H4 (cell line): ENCODE data around the gene LPP. TPM values are rescaled to one million over a fixed set of nuclear protein-coding genes. Genes with fewer than 3 reads are reported as not detected.

Experiments
- DNase-seq: peaks from one replicate; pipeline ENCODE4 v3.0.0-alpha.2; 2015; ENCODE audit warnings: low spot score
- total RNA-seq: library from RNA; depleted of rRNA; stranded (reverse); fragments of >200 nt; shearing (Covaris generic); gene quantifications from 2 replicates; pipeline ENCODE4 v1.2.3, GENCODE V29; 2014

The LPP gene
- total RNA-seq, 1 experiment from 2014 or later = 28.3 TPM

DNA sequence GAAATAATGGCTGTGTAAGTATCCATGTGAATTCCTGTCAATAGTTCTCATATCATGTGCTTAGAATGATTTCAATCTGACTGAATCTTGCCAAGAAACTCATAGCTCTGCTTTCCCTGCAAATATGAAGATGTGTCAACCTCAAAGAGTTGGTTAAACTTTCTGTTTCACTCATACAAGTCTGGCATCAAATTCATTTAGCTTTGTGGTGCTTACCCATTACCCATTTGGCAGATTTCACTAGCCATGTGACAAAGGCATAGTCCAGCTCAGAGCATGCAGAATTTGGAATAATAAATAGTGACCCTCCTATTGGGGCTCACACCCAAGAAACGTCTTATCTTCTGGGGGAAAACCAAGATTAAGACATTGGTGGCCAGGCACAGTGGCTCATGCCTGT lies 761.2 kb downstream of the LPP start:
- DNase-seq = no peak

DNA sequence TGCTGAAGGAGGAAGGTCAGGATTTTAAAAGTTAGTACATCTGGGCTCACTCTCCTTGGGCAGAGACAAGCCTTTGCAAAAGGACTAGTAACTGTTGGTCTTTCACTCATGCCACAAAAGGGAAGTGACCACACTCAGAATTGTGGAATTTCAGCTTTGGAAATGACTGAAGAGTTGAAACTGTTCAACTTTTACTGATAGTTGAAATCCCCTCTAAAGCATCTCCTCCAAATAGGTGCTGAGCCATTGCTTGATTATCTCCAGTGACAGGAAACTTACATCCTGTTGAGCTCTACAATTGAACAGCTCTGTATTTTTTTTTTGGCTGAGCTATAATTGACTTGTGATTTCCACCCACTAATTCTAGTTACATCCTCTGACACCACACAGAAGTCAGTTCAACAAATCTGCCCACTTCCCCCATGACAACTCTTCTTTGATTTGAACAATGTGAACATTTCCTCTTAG lies 763.0 kb downstream of the LPP start:
- no peak for DNase-seq

DNA sequence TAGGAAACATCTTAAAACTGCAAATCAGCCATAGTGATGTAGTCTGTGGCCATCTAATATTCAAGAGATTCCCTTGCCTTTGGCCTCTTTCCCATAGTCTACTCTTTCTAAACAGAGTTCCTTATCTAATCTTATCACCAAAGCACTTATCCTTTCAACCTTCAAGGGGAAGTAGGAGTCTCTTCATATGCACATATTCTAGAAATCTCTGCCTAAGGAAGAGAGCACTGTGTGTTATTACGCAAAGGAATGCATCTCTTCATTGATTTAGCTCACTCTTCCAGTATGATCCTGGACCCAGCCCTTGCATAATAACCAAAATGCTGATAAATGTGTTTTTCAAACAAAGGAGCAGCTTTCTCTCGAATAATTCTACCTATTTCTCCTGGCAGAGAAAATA lies 764.1 kb downstream of the LPP start:
- DNase-seq = no peak

DNA sequence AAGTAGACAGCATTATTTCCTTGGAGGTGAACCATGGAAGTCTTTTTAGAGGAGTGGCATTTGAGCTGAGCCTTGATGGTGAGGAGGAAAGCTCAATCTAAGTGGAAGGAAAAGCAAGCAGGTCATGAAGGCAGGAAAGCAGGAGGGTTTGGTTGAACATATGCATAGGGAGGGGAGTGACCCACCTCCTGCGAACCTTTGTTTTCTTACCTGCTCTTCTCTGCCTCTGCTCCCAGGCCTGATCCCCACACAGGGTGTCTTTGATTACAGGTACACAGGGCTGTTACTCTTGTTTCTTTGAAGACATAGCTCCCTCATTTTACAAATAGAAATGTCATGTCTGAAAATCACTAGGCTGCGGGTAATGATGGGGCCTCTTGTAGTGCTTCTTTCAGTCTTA lies 769.7 kb downstream of the LPP start:
- no peak for DNase-seq

DNA sequence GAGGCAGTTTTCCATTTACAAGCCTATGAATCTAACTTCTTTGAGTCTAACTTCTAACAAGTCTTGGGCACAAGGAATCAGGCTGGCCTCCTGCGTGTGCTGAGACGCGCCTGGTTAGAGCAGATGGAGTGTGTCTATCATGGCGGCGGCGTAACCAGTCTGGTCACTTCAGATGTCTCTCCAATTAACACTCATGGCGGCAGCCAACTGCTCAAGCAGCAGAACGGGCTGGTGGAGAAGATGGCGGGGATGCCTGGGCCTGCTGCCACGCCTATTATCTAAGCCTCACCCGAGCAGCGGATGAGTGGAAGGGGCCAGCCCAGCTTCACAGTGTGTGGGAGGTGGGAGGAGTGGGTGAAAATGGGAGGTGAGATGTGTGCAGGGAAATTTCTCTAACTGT lies 771.4 kb downstream of the LPP start:
- DNase-seq = no peak

DNA sequence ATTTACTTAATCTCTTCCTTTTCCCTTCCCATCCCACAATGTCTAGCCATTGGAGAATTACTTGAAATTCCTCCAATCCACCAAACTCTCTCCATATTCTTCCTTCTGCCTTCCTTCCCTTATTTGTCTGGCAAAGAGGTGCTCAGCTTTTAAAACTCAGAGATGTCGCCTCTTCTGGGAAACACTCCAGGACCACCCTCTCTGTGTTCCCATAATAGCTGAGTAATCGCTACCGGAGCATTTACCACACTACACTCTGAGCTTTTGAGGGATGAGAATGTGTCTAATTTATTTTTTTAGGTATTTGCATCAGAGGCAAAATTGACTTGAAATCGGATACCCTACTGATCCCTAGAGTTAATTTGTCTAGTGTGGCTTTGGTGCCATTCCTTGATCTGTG lies 772.2 kb downstream of the LPP start:
- DNase-seq = no peak

DNA sequence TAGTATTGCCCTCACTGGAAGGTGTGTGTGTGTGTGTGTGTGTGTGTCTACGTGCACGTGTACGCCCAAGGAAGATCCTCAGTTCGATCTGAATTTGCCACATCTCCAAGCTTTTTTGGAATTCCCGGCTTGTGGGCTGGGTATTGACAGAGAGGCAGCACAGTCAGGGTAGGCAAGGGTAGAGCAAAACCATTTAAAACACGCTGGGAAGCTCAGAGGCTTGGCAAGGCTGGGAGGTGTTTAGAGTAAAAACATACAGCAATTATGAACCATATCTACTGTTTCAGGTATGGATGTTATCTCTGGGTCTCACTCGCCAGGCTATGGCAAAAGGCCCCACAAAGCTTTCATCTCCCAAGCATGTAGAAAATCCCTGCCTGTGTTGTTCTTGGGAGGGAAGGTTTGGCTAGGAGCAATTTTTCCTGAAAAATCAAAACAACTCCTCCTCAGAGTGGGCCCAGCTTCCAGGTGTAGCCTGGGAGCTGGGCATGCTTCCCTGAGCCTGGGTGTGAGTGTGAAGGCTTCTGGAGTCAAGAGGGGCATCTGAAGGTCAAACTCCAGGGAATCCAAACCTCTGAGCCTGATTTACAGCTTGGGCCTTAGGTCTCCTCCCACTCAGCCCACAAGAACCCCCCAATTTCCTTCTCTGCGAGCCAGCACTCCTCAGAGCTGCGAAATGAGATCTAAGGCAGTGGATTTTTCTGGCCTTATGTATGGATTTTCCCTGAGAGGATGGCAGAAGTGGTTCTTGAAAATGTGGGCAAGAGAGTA lies 773.0 kb downstream of the LPP start:
- no peak for DNase-seq

DNA sequence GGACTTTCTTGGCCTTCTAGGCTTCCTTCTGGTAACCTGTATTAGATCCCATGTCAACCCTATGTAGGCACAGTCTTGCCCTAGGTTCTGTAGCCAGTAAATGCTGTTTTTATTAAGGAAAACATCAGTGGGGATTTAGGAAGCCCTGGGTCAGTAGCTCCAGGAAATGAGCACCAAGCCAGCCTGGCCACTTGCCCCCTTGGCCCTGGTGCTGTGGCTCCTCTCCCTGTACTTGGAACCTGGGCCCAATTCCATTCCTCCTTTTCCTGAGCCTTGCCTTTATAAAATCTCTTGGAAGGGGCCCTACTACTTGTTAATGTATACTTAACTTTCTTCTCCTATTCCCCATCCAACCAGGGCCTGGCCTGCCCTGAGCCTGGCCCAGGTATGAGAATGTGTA lies 774.0 kb downstream of the LPP start:
- DNase-seq = no peak

DNA sequence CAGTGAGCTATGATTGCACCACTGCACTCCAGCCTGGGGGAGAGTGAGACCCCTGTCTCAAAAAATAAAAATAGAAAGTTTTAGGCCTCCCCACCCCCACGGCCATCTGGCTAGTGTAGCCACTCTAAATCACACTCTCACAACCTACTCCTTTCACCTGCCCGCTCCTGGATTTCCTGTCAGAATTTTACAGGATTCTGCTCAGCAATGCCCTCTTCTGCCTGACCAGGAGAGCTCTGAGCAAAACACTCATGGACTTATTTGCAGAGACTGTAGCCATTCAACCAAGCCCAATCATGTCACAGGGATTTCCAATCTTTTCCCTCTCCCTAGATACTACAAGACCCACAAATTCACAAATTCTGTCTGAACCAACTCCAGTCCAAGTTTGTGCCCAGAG lies 775.2 kb downstream of the LPP start:
- no peak for DNase-seq

DNA sequence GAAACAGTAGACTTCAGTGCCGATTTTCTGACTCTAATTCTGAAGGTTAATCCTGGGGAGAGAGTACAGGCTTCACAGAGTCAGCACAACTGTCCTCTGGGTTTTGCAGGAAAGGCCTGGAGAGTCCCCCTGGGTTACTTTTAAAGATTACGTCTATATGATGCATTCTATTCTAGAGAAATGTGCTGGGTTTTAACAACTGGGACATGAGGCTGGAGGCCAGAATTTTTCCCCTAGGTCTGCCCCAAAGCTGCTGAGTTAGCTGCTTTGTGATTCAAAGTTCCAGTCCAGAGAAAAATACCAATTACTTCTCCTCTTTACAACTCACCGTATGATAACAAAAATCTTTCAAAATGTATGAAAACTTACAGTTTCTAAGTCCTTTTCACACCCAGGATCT lies 777.1 kb downstream of the LPP start:
- no peak for DNase-seq

DNA sequence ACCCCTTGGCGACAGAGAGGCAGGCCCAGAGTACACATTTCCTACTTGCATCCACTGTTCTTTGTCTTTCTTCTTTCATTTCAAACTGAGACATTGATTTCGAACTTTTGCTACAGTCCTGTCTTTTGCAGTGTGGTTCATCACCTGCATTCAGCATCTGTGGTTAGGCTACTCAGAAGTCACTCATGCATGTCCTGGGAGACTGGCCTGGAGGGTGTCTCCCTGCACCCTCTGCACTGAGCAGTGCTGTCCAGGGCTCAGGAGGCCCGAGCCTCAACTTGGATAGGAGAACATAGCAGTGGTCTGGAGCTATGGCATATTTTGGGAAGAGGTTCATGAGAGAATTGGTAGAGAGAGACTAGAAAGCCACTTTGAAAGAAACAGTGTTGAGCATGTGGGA lies 777.6 kb downstream of the LPP start:
- DNase-seq = no peak

DNA sequence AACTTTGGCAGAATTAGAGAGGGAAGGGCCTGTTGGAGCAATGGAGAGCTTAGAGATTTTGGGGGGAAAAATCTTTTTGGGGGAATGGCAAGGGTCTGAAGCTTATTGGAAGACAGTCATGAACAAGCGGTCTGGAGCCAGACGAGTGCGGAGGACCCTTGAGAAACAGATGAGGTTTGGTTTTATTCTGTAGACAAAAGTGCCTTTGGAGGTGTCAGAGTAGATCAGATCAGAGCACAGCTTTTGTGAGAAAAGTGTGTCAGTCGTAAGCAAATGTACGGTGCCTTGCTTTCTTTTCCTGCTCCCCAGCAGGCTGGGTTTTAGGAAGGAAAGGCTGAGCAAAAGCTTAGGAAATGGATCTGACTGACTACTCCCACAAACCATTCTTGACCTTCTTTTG lies 781.0 kb downstream of the LPP start:
- no peak for DNase-seq

DNA sequence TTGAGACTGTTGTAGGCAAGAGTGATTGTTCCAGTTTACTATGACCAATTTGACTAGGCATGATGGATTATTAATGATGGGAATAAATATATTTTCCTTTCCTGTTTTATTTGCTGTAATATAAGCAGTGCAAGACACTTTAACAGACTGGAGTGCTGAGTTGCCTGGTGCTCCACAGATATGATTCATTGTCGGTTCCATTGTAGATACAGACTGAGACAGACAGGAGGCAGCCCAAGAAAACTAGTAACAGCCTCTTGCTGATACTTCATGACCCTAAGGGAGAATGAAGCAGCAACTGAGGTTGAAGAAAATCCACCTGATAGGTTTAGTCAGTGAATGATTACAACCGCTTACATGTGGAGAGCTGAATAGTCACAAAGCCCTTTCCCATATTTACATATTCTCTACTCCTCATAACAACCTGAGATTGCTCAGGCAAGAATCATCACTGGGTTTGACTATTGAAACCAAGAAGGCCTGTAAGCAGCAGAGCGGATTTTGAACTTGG lies 782.7 kb downstream of the LPP start:
- no peak for DNase-seq

DNA sequence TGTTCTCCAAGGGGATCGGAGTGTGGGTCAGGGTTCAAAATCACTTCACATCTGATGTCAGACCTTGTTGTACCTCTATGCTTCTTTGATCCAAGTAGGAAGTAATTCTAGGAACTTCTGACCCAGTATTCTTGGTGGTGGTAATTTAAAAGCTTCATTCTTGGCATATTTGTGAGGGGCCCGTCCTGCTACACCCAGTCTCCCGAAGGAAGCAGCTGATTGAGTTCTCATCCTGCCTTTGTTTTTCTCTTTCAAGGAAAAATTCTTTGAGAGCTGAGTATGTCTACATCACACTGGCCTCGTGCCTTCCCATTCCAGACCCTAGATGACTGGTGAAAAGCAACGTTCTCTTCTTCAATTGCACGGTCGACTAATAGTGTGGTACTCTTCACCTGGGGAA lies 783.4 kb downstream of the LPP start:
- DNase-seq = no peak

DNA sequence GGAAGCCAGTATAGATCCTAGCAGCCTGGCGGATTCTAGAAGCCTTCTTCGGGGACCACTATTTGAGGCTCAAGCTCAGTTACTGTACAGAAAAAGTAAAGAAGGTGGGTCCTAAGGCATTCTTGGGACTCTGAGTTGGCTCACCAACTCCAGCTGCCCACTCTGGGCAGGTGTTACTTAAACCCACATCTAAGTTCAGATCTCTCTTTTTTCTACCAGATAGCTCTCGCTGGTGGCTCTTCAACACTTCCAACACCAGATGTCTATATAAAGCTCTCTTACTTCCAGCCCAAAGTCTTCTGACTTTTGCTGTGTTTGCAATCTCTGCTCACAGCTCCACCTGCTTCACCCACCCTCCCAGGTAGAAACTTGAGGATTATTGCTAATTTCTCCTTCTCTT lies 785.0 kb downstream of the LPP start:
- DNase-seq = no peak

DNA sequence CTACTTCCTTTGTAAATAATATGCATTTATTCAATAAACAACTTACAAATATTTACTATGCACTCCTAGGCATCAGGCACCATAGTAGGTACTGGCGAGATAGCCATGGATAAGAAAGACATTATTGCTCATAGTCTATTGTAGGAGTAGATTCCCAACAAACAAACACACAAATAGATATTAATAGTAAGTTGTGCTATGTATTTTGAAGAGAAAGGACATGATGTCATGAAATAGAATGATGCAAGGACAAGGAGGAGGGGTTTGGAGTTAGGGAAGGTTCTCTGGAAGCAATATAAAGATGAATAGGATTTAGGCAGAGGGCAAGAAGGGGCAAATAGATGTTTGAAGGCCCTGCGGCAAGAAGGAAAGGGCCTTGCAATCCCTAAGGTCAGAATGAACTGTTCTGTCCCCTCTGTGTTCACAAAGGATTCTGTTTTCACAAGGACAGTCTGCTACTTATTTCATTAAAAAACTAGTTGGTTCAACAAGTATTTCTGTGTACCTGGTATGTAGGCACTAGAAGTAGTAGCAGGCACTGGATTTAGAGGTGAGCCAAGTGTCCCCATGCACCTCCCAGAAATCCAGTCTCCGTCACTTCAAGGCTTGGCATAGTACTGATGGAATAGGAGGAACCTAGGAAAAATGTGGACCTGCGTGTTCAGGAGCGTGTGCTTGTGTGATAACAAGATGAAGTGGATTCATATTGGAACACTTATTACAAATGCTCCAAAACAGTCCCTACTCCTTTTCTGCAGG lies 786.0 kb downstream of the LPP start:
- no peak for DNase-seq
